Measurements from ENCODE around the gene PSTK.
A peak's percentile ranks its signal among the peaks of the same experiment; 100 is the strongest.

The PSTK gene

DNA sequence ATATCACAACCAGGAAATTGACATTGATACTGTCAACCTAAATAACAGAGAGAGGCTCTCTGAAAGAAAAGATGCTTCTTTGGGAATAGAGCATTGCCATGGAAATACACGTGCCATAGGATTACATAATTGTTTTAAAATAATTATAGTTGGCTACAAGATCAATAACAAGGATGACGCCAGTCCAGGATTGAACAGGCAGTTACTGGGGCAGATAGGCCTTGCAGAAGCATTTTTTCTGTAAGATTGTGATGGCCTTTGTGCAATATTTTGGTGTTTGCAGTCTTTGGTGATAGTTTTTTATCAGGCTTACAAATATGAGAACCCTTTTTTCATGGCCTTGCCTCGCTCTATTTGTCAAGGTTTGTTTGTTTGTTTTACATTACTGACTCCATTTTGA lies 39.1 kb downstream of the PSTK start:
- Histone ChIP-seq H3K79me2 (ENCODE audit: insufficient read depth, low read length) (no peaks in the 10 kb centered on the region), H3K4me3 (ENCODE audit: low read depth, low read length, poor library complexity, severe bottlenecking) (no peak overlapping the region), H3F3A (ENCODE audit: insufficient read depth, low read length) (no peaks in the 10 kb centered on the region), H3K36me3 (ENCODE audit: insufficient read depth, low read length) (no peaks in the 10 kb centered on the region; the same call in 1 of the 2 replicates), H3K27me3 (ENCODE audit: insufficient read depth, low read length) (no peaks in the 10 kb centered on the region), H3K27ac (ENCODE audit: low read depth, low read length, poor library complexity, severe bottlenecking) (no peak overlapping the region), H3K9me3 (ENCODE audit: low read length) (peaks cover 3% of the 10 kb centered on the region; the same call in 1 of the 2 replicates), H3K9me2 (ENCODE audit: low read depth, low read length) (no peaks in the 10 kb centered on the region), H3K4me2 (ENCODE audit: low read length) (no peak overlapping the region), H2AFZ (ENCODE audit: low read length) (no peak overlapping the region), H3K4me1 (ENCODE audit: insufficient read depth, low read length, severe bottlenecking) (no peaks in the 10 kb centered on the region), H3K9ac (ENCODE audit: low read length) (no peak overlapping the region), H4K20me1 (ENCODE audit: insufficient read depth, low read length) (no peaks in the 10 kb centered on the region)
- no peak for TF ChIP-seq EZH2 (IDR thresholded peaks at IDR 0.05; ENCODE audit: borderline replicate concordance, low read length)
- no peak for TF ChIP-seq CTCF (IDR thresholded peaks at IDR 0.05; ENCODE audit: low read length)

- no peaks in the 10 kb centered on the region for H4K20me1 ChIP-seq (ENCODE audit: insufficient read depth, low read length)
- H3K27ac ChIP-seq (ENCODE audit: low read depth, low read length, poor library complexity, severe bottlenecking) = no peak overlapping the region
- no peak overlapping the region for H3K9ac ChIP-seq (ENCODE audit: low read length)
- no peak overlapping the region for H3K4me3 ChIP-seq (ENCODE audit: low read depth, low read length, poor library complexity, severe bottlenecking)
- H3K4me2 ChIP-seq (ENCODE audit: low read length) = no peak overlapping the region
- no peaks in the 10 kb centered on the region for H3F3A ChIP-seq (ENCODE audit: insufficient read depth, low read length)
- peaks cover 3% of the 10 kb centered on the region; the same call in 1 of the 2 replicates for H3K9me3 ChIP-seq (ENCODE audit: low read length)
- H3K9me2 ChIP-seq (ENCODE audit: low read depth, low read length) = no peaks in the 10 kb centered on the region
- TF ChIP-seq EZH2 (IDR thresholded peaks at IDR 0.05; ENCODE audit: borderline replicate concordance, low read length) = no peak
- TF ChIP-seq CTCF (IDR thresholded peaks at IDR 0.05; ENCODE audit: low read length) = no peak
- no peak overlapping the region for H2AFZ ChIP-seq (ENCODE audit: low read length)
- no peaks in the 10 kb centered on the region for H3K79me2 ChIP-seq (ENCODE audit: insufficient read depth, low read length)
- no peaks in the 10 kb centered on the region for H3K27me3 ChIP-seq (ENCODE audit: insufficient read depth, low read length)
- no peaks in the 10 kb centered on the region; the same call in 1 of the 2 replicates for H3K36me3 ChIP-seq (ENCODE audit: insufficient read depth, low read length)
- no peaks in the 10 kb centered on the region for H3K4me1 ChIP-seq (ENCODE audit: insufficient read depth, low read length, severe bottlenecking)
Observed at GRCh38 chr10:123019941-123020703, 39.9 kb downstream of the PSTK start.

DNA sequence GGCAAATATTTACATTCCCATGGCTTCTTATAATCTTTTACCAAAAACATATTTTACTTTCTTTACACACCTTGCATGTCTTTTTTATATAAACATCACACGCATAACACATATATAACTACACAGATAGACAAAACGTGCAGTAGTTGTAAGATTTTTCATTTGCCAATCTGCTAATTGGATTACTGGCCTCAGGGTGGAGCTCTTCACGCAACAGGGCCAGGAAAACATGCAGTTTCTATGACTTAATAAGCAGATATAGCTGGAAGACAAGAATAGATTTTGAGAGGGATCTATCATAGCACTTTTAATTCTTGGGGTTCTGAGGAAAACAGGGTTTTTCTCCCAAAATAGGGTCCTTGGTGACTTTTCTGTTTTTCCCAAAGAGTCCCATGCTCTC lies 41.3 kb downstream of the PSTK start:
- Histone ChIP-seq H3K4me1 (ENCODE audit: insufficient read depth, low read length, severe bottlenecking) (no peaks in the 10 kb centered on the region), H3K79me2 (ENCODE audit: insufficient read depth, low read length) (no peaks in the 10 kb centered on the region), H3K27me3 (ENCODE audit: insufficient read depth, low read length) (no peaks in the 10 kb centered on the region), H3K9me3 (ENCODE audit: low read length) (peaks cover 3% of the 10 kb centered on the region; the same call in 1 of the 2 replicates), H3F3A (ENCODE audit: insufficient read depth, low read length) (no peaks in the 10 kb centered on the region), H3K36me3 (ENCODE audit: insufficient read depth, low read length) (no peaks in the 10 kb centered on the region; the same call in 1 of the 2 replicates), H4K20me1 (ENCODE audit: insufficient read depth, low read length) (no peaks in the 10 kb centered on the region), H3K4me2 (ENCODE audit: low read length) (no peak overlapping the region), H2AFZ (ENCODE audit: low read length) (no peak overlapping the region), H3K9ac (ENCODE audit: low read length) (no peak overlapping the region), H3K27ac (ENCODE audit: low read depth, low read length, poor library complexity, severe bottlenecking) (no peak overlapping the region), H3K9me2 (ENCODE audit: low read depth, low read length) (no peaks in the 10 kb centered on the region), H3K4me3 (ENCODE audit: low read depth, low read length, poor library complexity, severe bottlenecking) (no peak overlapping the region)
- TF ChIP-seq EZH2 (IDR thresholded peaks at IDR 0.05; ENCODE audit: borderline replicate concordance, low read length) = no peak
- peak; percentile 61 for TF ChIP-seq CTCF (IDR thresholded peaks at IDR 0.05; ENCODE audit: low read length)

All from OCI-LY1 (cell line).